Type B pancreatic cell (in vitro differentiated cells): ENCODE results near the gene EPHB6. TPM values are rescaled to one million over a fixed set of nuclear protein-coding genes. Genes with fewer than 3 reads are reported as not detected.

Source experiments
- DNase-seq: peaks from one replicate; pipeline ENCODE4 v3.0.0; 2021; ENCODE audit warnings: mixed read lengths; ENCODE audit not compliant: unreplicated experiment; ENCODE audit errors: extremely low spot score
- H3K27ac Mint-ChIP-seq: 2 replicates; pipeline ENCODE4 v1.8.0; 2021; ENCODE audit warnings: mild to moderate bottlenecking, mixed read lengths
- H3K27me3 Mint-ChIP-seq: 2 replicates; pipeline ENCODE4 v1.8.0; 2021; ENCODE audit warnings: mixed read lengths
- H3K36me3 Mint-ChIP-seq: 2 replicates; pipeline ENCODE4 v1.8.0; 2021; ENCODE audit warnings: mixed read lengths
- H3K4me1 Mint-ChIP-seq: one replicate; pipeline ENCODE4 v1.8.0; 2021; ENCODE audit warnings: mixed read lengths; ENCODE audit not compliant: unreplicated experiment
- H3K4me3 Mint-ChIP-seq: 2 replicates; pipeline ENCODE4 v1.8.0; 2021; ENCODE audit warnings: mild to moderate bottlenecking, mixed read lengths
- H3K9me3 Mint-ChIP-seq: 2 replicates; pipeline ENCODE4 v1.8.0; 2021; ENCODE audit warnings: mixed read lengths
- CTCF ChIP-seq: fragments of 200-600 bp; sonication (generic); conservative IDR thresholded peaks from 2 replicates; pipeline ENCODE4 v1.5.0; 2021; ENCODE audit warnings: antibody characterized with exemption, mild to moderate bottlenecking
- total RNA-seq: library from RNA; stranded (reverse); gene quantifications from 2 replicates; pipeline ENCODE4 v1.2.1, GENCODE V29; 2021; ENCODE audit warnings: low replicate concordance

The EPHB6 gene
- total RNA-seq, 1 donor from 2014 or later, result 8.4 TPM

- Mint-ChIP-seq H3K9me3 (no peaks in the 10 kb centered on the region), H3K27me3 (peaks cover 4% of the 10 kb centered on the region), H3K4me3 (no peak overlapping the region), H3K4me1 (no peaks in the 10 kb centered on the region), H3K36me3 (no peaks in the 10 kb centered on the region), H3K27ac (no peak overlapping the region)
- DNase-seq, result no peak
- no peak for TF ChIP-seq CTCF
These were observed 32.2 kb upstream of the EPHB6 start for GRCh38 chr7:142822714-142823113.

GRCh38 chr7:142827951-142828500 is 26.9 kb upstream of the EPHB6 start:
- H3K4me1 Mint-ChIP-seq, result no peaks in the 10 kb centered on the region
- H3K36me3 Mint-ChIP-seq, result no peaks in the 10 kb centered on the region
- no peaks in the 10 kb centered on the region for H3K9me3 Mint-ChIP-seq
- TF ChIP-seq CTCF, result no peak
- no peak for DNase-seq
- no peak overlapping the region for H3K27ac Mint-ChIP-seq
- peaks cover 2% of the 10 kb centered on the region for H3K27me3 Mint-ChIP-seq
- no peak overlapping the region for H3K4me3 Mint-ChIP-seq

DNA sequence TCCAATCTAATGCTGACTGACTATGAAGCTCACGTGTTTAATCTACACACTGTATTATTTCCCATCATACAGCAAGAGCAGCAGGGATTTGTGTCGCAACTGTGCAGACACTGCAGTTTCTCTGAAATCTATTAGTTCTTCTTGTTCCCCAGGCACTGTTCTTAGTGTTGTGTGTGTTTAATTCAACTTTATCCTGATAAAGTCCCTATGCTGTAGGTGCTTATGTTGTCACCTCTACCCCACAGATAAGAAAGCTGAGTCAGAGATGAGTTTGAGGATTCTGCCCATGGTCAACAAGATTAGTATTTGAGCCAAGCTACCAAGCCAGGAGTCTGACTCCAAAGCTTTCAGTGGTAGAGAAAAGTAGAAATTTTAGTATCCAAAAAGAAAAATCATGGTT is 22.5 kb upstream of the EPHB6 start:
- H3K27me3 Mint-ChIP-seq, result peaks cover 2% of the 10 kb centered on the region

DNA sequence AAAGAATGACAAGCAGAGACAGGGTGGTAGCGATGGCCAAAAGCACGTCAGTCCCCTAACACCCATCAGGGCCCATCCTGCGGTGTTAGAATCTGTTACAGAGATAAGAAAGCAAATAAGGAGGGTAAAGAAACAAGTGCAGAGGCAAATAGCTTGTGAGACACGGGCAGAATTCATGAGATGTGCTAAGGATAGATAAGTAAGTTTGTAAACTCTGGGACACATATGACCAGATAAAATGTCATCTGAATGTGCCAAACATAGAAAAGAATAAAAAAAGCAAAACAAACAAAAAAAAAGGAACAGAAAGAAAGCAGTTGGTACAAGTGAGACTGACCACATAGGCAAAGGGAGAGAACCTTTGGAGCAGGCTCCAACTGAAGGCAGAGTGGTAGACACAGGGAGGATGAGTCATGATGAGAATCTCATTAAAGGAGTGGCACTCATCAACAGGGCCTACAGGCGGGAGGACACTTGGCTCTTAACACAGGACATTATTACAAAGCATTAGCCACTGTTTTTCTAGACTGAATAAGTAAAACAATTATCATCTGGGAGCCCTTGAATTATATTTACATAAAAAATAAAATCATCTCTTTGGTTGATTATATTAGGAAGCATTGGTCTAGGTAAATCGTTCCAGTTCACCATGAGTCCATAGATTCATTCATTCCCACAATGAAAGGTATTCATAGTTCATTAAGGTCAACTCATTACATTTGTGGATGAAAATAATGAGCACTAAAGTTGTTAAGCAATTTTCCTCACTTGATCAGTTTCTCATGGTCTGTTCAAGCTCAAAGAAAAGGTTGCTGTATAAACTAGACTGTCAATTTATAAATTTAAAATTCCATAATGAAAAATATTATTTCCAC is 21.5 kb upstream of the EPHB6 start:
- Mint-ChIP-seq H3K27me3 (peaks cover 2% of the 10 kb centered on the region), H3K36me3 (no peaks in the 10 kb centered on the region), H3K27ac (no peak overlapping the region), H3K4me3 (no peak overlapping the region), H3K4me1 (no peaks in the 10 kb centered on the region), H3K9me3 (no peaks in the 10 kb centered on the region)
- TF ChIP-seq CTCF, result no peak
- DNase-seq, result no peak

More for the DNA sequence above, 22.5 kb upstream of the EPHB6 start:
- H3K27ac Mint-ChIP-seq, result no peak overlapping the region
- no peaks in the 10 kb centered on the region for H3K4me1 Mint-ChIP-seq
- H3K4me3 Mint-ChIP-seq, result no peak overlapping the region
- no peak for TF ChIP-seq CTCF
- DNase-seq, result no peak
- no peaks in the 10 kb centered on the region for H3K9me3 Mint-ChIP-seq
- H3K36me3 Mint-ChIP-seq, result no peaks in the 10 kb centered on the region

DNA sequence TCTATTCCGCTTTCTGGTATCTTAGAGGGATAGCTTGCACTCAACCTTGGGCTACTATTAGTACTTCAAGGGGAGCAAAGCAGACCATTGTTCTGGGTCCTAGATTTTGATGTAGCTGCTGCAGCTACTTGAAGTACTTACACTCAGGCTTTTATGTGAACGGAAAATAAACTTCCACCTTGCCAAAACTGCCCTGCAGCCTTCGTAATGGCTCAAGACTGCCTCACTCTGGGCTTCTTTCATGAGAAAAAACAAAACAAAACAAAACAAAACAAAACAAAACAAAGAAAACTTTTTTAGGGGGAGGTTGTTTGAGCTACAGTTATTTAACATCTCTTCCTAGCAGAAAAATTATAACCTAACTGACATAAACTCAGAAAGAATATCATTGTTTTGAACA is 19.4 kb upstream of the EPHB6 start:
- DNase-seq, result no peak
- H3K27me3 Mint-ChIP-seq, result peaks cover 2% of the 10 kb centered on the region
- TF ChIP-seq CTCF, result no peak
- no peak overlapping the region for H3K27ac Mint-ChIP-seq
- no peaks in the 10 kb centered on the region for H3K9me3 Mint-ChIP-seq
- H3K36me3 Mint-ChIP-seq, result no peaks in the 10 kb centered on the region
- no peak overlapping the region for H3K4me3 Mint-ChIP-seq
- no peaks in the 10 kb centered on the region for H3K4me1 Mint-ChIP-seq
